Fibroblast of the aortic adventitia (primary cell): ENCODE measurements around the gene WHRN. TPM values are rescaled to one million over a fixed set of nuclear protein-coding genes. Genes with fewer than 3 reads are reported as not detected.

Experiments used
- DNase-seq: peaks from one replicate; pipeline ENCODE4 v3.0.0-alpha.2; 2010; ENCODE audit warnings: low read depth
- H3K4me3 ChIP-seq: 2 replicates; pipeline ENCODE4 v1.5.1; 2011; ENCODE audit warnings: low read depth, mild to moderate bottlenecking, control low read depth, low read length, moderate library complexity
- CTCF ChIP-seq: IDR thresholded peaks from 2 replicates; pipeline ENCODE4 v1.5.1; 2011; ENCODE audit warnings: mild to moderate bottlenecking, low read length, control low read depth, inconsistent platforms; ENCODE audit not compliant: insufficient read depth
- total RNA-seq: library from RNA; depleted of rRNA; stranded (reverse); fragments of >200 nt; gene quantifications from 2 replicates; pipeline ENCODE4 v1.2.3, GENCODE V29; 2012; ENCODE audit warnings: low replicate concordance

WHRN gene
- total RNA-seq, 1 donor: 2.1 TPM

GRCh38 chr9:114467910-114468309, 37.4 kb downstream of the WHRN start:
- DNase-seq: no peak
- no peak overlapping the region for H3K4me3 ChIP-seq
- no peak for TF ChIP-seq CTCF

GRCh38 chr9:114467226-114467750, 38.0 kb downstream of the WHRN start:
- no peak for DNase-seq
- no peak overlapping the region for H3K4me3 ChIP-seq
- no peak for TF ChIP-seq CTCF

DNA sequence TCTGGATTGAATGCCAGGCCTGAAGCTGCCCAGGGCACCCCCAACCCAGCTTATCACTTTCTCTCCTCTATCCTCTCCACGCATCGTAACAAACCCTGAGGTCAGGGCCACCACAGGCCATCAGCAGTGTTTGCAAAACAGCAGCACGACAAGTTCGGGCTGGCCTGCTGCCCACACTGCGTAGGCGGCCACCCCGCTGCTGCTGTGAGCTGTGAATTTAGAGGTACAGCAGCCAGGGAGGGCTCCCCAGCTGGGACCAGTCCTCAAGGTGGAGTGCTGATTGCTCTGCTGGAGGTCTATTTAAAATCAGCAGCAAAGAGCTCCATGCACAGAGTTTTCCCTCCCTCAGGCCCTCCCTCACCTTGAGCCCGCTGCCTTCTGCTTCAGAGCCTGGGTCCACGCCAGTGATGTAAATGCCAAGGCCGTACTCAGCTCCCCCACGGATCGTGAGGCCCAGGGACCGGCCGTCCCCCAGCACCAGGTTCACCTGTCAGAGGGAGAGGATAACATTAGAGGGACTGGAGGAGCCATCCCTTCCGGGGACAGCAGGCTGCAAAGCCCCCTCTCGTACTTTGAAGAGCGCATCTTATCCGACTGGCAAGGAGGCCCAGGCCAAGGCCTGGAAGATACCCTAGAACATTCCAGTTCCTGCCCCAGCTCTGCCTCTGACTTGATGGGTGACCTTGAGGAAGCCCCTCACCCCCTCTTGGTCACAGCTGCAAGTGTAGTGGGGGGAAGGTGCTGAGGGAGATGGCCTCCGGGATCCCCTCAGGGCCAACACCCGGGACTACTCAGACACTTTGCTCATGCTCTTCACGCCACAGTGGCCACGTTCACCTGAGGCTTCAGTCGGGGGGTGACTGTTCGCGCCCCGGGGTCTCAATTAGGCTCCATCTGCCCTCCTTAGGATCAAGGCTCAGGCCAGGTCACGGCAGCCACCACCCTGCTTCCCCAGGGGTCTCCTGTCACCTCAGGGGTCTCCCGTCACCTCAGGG, 39.1 kb downstream of the WHRN start:
- no peak for DNase-seq
- H3K4me3 ChIP-seq: no peak overlapping the region
- no peak for TF ChIP-seq CTCF

- DNase-seq: no peak
- TF ChIP-seq CTCF: no peak
- H3K4me3 ChIP-seq: no peak overlapping the region
These were observed 39.9 kb downstream of the WHRN start for GRCh38 chr9:114465417-114465816.

DNA sequence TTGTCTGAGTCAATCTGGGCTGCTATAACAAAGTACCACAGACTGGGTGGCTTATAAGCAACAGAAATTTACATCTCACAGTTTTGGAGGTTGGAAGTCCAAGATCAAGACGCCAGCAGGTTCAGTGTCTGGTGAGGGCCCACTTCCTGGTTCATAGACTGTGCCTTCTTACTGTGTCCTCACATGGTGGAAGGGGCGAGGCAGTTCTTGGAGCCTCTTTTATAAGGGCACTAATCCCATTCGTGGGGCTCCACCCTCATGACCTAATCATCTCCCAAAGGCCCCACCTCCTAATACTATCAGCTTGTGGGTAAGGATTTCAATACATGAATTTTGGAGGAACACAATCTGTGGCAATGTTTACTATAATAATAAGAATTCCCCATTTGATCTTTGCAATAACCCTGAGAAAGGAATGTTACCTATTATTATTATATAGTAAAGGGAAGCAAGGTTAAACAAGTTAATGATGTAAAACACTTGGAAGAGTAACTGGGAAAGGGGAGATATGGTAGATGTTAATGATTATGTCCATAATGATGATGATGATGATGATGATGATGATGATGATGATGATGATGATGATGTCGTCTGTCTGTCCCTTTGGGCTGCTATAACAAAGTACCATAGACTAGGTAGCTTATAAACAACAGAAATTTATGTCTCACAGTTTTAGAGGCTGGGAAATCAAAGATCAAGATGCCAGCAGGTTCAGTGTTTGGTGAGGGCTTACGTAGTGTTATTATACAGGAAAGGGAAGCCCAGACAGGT, 40.8 kb downstream of the WHRN start:
- no peak for TF ChIP-seq CTCF
- no peak for DNase-seq
- H3K4me3 ChIP-seq: no peak overlapping the region

DNA sequence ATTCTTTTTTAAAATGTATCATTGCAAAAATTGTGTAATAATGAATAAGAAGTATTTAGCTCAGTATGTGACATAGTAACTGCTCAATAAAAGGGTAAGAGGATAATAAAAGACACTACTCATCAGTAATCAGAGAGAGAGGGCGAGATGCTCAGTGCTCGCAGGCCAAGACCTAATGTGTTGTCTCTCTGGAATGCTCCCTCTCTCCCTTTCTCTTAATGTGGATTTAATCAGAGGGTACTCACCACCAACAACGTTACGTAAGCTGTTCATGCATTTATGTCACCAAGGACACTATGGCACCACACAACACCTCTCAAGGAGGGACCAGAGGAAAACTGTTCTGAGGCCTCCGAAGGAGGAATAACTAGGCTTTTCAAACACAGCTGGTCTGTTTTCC, 42.5 kb downstream of the WHRN start:
- no peak overlapping the region for H3K4me3 ChIP-seq
- TF ChIP-seq CTCF: no peak
- DNase-seq: no peak
